ENCODE results near the gene RHOT2.

DNA sequence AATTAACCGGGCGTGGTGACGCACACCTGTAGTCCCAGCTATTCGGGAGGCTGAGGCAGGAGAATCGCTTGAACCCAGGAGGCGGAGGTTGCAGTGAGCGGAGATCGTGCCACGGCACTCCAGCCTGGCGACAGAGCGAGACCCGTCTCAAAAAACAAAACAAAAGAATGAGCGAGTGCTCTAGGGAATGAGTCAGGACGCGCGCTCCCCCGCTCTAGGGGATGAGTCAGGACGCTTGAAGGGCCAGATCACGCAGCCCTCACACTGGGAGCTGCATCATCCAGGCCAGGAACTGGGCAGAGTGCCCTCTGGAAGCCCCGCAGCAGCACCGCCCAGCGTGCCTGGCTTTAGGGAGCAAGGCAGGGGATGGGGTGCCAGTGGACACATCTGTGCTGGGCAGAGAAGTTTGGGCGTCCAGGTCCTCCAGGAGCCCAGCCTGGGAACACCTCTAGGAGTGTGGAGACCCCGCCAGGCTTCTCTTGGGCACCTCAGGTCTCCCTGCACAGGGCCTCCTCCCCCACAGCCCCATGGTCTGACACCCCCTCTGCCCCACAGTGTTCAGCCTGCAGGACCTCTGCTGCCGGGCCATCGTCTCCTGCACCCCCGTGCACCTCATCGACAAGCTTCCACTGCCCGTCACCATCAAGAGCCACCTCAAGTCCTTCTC is 41.0 kb upstream of the RHOT2 start:
- TF ChIP-seq, protein P1, sequence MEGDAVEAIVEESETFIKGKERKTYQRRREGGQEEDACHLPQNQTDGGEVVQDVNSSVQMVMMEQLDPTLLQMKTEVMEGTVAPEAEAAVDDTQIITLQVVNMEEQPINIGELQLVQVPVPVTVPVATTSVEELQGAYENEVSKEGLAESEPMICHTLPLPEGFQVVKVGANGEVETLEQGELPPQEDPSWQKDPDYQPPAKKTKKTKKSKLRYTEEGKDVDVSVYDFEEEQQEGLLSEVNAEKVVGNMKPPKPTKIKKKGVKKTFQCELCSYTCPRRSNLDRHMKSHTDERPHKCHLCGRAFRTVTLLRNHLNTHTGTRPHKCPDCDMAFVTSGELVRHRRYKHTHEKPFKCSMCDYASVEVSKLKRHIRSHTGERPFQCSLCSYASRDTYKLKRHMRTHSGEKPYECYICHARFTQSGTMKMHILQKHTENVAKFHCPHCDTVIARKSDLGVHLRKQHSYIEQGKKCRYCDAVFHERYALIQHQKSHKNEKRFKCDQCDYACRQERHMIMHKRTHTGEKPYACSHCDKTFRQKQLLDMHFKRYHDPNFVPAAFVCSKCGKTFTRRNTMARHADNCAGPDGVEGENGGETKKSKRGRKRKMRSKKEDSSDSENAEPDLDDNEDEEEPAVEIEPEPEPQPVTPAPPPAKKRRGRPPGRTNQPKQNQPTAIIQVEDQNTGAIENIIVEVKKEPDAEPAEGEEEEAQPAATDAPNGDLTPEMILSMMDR (IDR thresholded peaks at IDR 0.05) = no peak
- TF ChIP-seq POLR2A (IDR thresholded peaks at IDR 0.05) = no peak

All from uterus (tissue), 2 donors.